HPDE6-E6E7 (cell line): ENCODE data around the gene MYO15B.

Experiments used
- DNase-seq: peaks from one replicate; pipeline ENCODE4 v3.0.0; 2011; ENCODE audit warnings: missing footprints; ENCODE audit errors: extremely low spot score

The MYO15B gene

DNA sequence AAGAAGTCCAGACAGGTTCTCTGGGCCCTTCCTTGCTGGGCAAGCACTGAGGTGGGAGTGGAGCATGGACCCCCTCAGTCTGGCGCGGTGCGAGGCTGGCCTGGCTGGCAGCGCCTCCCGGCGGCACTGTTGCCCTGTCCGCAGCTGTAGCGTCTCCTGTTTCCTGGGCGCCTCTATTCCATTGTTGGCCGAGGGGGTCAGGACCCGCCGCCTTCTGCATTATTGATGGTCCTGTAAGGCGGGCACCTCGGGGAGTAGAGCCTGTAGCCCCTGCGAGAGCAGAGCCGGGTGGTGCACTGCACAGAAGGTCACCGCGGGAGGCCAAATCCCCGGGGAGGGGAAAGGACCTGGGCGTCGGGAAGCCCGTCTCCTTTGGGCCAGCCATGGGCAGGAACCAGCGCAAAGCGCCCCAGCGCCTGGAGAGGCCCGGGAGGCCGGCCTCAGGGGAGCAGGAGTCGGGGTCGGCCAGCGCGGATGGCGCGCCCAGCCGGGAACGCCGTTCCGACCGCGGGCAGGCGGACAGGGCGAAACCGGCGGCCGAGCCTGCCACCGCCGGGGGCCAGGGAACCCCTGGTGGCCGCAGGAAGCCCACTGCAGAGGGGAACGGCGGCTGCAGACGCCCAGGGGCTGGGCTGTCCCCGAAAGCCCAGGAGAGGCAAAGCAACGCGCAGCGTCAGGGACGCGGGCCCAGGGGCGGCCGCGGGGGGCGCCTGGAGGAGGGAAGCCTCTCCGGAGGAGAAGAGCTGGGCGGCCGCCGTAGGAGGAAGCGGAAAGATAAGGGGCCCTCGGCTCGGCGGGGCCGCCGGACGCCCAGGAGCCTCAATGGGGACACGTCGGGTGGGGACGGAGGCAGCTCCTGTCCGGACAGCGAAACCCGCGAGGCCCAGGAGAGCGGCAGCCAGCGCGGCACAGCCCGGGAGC lies at the start of gene MYO15B:
TSS of gene MYO15B (plus strand) at position 126 of the 921 bp plus-strand sequence. CDS start at position 384, 258 bp downstream.
- DNase-seq, result no peak

- no peak for DNase-seq
Observed at GRCh38 chr17:75539967-75540729, 47.5 kb upstream of the MYO15B start.

DNA sequence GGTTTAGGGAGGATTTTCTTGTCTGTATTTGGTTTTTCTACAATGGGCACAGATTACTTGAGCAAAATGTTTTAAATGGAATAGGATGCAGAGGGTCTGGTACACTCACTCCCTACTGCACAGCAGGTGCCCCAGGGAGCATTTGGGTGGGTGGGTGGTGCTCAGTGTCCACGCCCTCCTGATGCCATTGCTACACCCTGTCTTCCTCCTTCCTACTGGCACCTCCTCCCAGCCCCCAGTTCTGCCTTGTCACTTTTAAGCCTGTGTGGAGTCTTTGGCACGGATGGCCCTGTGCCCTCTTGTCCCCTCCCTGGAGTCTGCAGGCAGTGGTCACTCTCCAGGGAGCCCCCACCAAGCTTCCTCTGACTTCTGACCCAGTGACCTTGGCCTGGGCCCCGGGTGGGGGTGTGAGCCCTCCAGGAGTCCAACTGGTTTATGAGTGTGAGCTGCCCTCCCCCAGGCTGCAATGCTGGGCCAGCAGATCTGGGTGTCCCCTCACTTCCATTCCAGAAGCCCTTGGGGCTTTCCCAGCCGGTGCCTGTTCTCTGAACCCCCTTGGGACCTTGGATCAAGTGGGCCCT lies 46.6 kb upstream of the MYO15B start:
- DNase-seq, result no peak

DNA sequence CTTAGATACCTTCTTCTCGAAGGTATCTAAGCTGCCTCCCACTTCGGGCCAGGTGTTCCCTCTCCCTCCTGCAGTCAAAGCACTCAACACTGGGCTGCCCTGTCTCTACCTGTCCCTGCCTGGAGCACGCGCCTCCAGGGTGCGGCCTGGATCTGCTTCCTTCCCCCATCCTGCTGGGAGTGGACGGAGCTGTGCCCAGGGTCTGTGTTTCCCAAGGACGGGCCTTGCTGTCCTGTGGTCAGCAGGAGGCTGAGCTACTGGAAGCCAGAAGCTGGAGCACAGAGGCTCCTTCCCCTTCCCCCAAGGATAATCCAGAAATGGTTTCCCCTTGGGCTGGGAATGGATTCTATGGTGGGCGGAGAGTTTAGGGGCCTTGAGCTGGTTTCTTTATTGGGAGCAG lies 45.4 kb upstream of the MYO15B start:
- no peak for DNase-seq

DNA sequence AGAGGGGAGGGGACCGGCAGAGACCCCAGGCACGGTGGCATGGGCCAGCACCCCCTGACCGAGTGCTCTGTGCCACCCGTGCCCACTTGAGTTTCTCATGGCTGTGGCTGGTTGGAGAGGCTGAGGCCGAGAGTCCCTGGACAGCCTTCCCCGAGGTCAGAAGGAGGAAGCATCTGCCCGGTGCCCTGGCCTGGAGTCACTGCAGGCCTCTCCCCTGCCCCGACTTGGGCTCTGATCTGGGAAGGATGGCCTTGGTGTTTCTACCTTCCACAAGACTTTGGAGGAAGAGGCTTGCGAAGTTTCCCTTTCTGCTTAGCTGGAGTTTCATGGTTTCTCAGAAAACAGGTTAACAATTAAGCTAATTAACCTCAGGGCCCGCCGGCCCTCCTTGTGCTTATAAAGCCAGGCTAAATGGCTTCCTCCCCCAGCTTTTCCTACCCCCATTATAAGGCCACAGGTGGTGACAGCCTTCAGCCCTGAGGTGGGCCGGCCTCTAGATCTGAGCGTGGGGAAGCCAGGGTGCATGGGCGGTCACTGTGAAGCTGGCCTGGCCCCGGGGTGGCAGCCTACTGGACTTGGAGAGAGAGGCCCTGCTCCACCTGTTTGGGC lies 44.8 kb upstream of the MYO15B start:
- no peak for DNase-seq

GRCh38 chr17:75544250-75544649 lies 43.4 kb upstream of the MYO15B start:
- DNase-seq, result no peak

GRCh38 chr17:75546181-75546580 lies 41.4 kb upstream of the MYO15B start:
- DNase-seq, result no peak

DNA sequence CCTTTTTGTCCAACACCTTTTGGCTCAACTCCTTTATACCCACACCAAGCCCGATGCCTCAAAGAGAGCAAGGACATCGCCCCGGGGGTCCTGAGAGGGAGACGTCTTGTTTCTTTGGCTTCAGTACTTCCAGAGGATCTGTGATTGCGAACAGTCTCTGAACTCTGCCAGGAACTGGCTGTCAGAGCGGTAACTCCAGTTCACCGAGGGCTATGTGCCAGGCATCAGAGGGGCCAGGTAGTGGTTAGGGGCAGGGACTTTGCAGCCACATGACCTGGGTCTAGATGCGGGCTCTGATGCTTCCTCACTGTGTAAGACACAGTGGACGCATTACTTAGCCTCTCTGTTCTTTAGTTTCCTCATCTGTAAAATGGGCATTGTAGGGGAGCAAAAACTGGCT lies 40.5 kb upstream of the MYO15B start:
- no peak for DNase-seq

DNA sequence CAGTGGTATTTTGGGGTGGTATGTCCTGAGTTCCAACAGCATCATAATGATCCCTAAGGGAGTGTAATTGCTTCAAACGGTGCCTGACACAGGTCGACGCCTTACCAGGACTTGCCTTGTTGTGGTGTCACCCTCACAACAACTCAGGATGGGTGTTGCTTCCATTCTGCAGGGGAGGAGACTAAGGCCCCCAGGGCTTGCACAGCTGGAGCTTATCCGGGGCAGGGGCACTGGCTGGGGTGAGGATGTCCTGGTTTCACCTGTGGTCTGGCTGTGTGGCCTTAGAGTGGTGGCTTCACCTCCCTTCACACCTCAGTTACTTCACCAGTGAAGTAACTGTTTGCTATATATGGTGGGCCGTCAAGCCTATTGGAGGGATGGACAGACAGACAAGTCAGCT lies 38.8 kb upstream of the MYO15B start:
- DNase-seq, result no peak

DNA sequence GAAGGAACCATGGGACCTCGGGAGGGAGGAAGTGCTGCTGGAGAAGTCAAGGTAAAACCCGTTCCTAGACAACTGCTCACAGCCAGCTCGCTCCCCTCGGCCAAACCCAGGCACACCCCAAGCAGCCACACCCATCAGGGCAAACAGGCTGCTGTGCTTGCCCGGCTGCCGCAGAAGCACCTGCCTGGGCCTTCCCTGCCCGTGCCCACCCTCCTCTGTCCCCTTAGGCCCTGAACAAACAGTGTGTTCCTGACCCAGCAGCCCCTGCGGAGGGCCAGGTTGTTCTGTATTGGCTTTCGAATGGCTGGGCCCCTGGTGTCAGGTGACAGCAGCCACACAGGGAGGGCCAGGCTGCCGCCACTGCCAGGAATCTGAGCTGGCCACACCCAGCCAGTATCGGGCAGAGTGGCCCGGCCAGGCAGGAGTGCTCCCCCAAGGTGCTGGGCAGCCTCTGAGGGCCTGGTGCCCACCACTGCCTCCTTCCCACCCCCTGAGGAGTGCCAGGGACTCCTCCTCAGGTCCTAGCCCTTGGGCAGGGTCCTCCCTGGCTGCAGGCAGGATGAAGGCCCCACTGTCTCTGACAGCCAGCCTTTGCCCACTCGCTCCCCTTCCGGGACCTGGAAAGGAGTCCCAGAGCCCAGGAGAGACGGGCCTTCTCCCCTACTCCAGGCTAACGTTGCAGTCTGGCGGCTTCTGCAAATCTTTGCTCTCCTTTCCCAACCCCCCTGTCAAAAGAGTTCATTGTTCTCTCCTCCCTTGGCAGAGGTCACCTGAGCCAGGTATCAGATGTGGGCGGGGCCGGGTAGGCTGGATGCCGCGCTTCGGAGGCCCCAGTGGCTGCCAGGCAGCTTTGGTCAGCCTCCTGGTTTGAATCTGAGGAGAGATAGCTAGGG lies 38.1 kb upstream of the MYO15B start:
- DNase-seq, result peak; percentile 71

DNA sequence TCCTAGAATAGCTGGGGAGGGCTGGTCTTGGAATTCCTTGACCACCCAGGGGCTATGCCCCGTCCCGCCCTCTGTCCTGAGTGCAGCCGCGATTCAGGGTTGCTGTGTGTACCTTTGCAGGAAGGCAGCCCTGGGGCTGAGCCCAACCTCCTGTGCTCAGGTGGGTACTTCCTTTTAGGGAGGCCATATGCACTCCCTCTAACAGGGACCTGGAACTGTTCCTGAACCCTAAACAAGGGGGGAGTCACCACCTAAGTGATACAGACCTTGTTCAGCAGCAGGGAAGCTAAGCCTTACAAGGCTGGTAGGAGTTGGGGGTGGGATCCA lies 37.5 kb upstream of the MYO15B start:
- no peak for DNase-seq

GRCh38 chr17:75551266-75551665 lies 36.3 kb upstream of the MYO15B start:
- no peak for DNase-seq

DNA sequence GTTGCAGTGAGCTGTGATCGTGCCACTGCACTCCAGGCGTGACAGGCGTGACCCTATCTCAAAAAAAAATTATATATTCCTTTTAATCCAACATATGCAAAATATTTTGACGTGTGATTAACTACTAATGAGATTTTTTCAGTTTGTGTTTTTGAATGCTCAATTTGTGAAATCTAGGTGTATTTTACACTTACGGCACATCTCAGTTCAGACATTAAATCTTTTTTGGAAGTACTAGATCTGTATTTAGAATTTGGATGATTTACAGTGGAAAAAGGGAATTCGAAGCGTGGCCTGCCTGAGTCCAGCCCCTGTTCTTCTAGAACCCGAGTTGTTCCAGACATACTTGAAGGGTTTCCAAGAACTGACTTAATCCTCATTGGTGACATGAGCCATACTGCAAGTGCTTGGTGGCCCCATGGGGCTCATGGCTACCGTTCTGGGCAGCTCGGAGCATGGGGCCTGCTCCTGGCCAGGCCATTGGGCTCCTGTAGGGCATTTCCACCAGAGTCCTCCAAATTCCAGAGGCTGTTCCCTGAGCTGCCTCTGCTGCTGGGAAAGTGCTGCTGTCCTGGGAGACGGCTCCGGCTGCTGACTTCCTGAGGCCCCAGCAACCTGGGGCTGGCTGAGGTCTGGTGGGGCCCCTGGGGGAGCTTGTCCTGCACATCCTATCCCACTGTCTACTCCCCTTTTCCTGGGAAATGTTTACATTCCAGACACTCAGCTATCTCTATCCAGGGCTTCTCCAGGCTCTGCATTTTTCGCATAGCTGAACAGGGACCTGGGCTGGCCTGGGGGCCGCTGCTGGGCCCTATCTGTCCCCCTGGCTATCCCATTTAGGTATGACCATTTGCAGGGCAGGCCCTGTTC lies 34.9 kb upstream of the MYO15B start:
- DNase-seq, result no peak

GRCh38 chr17:75553295-75554110 lies 34.1 kb upstream of the MYO15B start:
- DNase-seq, result no peak

DNA sequence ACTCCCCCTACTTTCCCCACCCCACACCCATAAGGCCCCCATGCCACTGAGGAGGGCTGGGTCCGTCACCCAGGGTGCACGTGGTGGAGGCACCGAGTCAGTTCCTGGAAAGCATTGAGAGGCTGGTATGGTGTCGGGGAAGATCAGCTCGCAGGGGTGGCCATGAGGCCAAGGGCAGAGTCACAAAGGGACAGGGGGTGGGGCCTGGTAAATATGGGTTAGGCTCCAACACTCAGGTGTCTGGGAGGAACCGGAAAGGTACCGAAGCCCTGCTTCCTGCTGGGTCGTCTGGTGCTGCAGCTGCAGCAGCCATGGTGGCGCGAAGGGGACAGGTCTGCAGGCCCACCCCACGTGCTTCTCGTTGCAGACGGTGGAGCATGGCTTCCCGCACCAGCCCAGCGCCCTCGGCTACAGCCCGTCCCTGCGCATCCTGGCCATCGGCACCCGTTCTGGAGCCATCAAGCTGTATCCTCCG lies 31.9 kb upstream of the MYO15B start:
- no peak for DNase-seq

DNA sequence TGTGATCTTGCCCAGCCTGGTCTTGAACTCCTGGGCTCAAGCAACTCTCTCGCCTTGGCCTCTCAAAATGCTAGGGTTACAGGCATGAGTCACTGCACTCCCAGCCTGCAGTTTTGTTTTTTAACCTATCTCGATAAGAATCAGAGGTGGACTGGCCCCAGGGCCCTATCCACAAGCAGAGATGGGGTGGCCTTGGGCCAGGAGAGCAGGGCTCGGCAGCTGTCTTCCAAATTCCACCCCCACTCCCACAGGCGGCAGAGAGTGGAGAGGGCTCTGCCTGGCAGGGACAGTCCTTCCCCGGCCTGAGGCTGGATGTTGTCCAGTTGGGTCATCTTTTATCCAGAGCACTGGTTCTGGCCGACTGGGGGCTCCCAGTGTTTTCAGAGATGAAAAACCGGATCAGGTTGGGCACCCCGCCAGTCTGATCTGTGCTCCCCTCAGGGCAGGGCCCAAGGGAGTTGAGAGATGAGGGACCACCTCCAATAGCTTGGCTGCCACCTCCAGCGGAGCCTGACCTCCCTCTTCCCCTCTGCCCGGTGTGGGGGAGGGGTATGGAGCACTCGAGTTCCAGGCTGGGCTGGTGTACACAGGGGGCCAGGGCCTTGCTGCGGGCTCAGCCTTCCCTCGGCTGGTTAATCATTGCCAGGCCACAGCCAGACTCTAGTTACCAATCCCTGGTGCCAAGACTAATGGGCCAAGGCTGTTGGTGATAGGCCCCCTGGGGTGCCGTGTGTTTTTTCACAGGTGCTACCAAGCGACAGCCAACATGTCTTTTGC lies 30.3 kb upstream of the MYO15B start:
- no peak for DNase-seq

GRCh38 chr17:75557852-75558665 lies 29.5 kb upstream of the MYO15B start:
- no peak for DNase-seq
